DND-41 (cell line): ENCODE results near the gene ABCF2.

Source experiments
- EZH2 ChIP-seq: IDR thresholded peaks from 3 replicates; pipeline ENCODE4 v1.6.1; 2012; ENCODE audit warnings: borderline replicate concordance, low read depth, mild to moderate bottlenecking, moderate library complexity, low read length, inconsistent platforms; ENCODE audit not compliant: severe bottlenecking
- TF ChIP-seq, protein P1 (sequence below): IDR thresholded peaks from 2 replicates; pipeline ENCODE4 v1.5.1; 2012; ENCODE audit warnings: borderline replicate concordance, low read length, moderate library complexity, mild to moderate bottlenecking; ENCODE audit not compliant: poor library complexity, severe bottlenecking; ENCODE audit errors: extremely low read depth

DNA sequence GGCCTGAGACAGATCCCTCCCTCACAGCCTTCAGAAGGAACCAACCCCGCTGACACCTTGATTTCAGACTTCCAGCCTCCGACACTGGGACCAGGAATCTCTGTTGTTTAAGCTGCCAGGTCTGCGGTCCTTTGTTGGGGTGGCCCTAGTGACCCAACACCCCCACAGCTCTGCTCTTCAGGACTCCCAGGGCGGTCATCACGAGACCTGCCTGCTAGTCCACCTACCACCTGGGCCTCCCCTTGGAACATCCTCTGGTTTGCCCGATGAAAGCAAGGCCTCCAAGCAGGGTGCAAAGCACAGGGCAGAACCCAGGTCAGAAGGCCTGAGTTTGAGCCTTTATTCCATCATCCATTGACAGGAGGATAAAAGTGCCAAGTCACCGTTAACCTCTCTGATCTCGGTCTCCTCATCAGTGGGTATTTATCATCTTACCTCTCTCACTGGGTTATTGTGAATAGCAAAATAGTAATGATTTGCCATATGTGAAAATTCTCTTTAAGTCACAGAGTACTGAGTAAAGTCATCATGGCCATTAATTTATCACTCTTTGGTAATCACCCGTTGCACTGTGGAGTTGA is 38.4 kb upstream of the ABCF2 start:
- TF ChIP-seq, protein P1, sequence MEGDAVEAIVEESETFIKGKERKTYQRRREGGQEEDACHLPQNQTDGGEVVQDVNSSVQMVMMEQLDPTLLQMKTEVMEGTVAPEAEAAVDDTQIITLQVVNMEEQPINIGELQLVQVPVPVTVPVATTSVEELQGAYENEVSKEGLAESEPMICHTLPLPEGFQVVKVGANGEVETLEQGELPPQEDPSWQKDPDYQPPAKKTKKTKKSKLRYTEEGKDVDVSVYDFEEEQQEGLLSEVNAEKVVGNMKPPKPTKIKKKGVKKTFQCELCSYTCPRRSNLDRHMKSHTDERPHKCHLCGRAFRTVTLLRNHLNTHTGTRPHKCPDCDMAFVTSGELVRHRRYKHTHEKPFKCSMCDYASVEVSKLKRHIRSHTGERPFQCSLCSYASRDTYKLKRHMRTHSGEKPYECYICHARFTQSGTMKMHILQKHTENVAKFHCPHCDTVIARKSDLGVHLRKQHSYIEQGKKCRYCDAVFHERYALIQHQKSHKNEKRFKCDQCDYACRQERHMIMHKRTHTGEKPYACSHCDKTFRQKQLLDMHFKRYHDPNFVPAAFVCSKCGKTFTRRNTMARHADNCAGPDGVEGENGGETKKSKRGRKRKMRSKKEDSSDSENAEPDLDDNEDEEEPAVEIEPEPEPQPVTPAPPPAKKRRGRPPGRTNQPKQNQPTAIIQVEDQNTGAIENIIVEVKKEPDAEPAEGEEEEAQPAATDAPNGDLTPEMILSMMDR: no peak
- TF ChIP-seq EZH2: no peak
